ENCODE measurements around the gene SIVA1.

The SIVA1 gene

DNA sequence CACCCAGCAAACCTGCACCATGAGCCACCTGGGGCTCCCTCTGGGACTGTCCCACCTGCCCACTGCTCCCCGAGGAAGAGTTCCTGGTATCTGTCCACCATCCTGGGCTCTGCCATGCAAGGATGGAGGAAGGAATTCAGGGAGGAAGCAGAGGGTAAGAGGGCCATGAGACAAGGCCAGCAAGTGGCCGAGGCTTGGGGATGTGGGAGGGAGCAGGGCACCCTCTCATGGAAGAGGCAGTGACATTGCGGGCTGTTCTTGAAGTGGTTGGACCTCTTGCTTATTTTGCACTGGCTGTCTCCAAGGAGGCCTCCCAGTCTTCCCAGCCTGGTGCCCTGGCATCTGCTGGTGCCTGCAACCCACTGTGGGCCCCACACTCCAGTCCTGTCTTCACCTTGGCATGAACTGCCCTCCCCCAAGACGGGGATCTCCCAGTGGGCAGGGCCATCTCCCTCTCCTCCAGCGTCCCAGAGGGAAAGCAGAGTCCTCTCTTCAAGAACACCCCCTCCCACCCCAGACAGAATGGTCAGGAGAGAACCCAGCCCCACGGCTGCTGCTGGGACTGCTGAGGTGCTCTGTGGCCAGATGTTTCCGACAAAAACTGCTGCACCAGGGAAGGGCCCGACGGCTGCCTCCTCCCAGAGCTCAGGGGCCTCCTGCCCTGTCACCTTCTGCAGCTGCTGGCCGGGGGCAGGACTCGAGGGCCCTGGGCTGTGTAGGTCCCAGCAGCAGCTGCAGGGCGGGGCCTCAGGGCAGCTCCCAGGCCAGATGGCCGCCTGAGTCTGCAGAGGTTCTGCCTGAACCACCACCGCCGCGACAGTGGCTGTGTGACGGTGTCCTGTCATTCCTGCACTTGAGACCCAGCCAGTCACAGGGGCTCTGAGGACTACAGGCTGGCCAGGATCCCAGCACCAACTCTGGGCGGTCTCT lies 44.4 kb downstream of the SIVA1 start:
- no peak for DNase-seq (ENCODE audit: low read depth in 3 of 3)

DNA sequence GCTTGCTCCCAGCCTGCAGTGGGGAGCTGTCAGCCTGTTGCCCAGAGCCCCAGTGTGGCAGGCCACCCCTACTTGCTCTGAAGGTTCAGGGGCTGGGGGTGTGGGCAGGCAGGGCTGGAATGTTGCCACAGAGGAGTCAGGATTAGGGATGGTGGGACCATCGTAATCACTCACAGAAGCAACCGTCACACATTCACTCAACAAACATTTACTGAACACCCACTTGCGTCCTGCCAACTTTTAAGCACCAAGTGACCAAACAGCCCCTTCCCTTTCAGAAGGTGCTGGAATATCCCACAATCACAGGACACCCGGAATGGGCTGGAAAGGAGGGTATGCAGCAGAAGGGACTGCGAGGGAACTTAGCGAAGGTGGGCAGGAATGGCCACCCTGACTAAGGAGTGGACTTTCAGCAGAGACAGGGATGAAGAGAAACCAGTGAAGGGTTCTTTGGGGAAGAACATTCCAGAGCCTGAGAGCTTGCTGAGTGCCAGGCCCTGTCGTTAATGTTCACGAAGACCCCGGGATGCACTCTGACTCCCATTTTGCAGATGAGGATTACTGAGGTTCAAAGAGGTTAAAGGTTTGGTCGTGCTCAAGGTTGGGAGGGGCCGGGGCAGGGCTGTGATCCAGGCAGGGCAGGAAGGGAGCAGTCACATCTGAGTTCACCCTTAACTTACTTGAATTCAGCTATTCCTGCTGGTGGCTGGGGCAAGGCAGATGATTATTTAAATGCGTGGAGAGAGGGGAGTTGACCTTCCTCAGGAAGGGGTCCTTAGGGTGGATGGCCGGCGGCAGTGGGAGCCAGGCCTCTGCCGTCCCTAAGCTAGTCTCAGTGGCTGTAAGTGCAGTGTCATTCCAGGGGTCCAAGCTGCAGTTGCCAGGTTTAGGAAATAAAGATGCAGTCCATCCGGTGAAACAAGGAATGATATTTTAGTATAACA lies 45.6 kb downstream of the SIVA1 start:
- no peak for DNase-seq (ENCODE audit: low read depth in 3 of 3)

DNA sequence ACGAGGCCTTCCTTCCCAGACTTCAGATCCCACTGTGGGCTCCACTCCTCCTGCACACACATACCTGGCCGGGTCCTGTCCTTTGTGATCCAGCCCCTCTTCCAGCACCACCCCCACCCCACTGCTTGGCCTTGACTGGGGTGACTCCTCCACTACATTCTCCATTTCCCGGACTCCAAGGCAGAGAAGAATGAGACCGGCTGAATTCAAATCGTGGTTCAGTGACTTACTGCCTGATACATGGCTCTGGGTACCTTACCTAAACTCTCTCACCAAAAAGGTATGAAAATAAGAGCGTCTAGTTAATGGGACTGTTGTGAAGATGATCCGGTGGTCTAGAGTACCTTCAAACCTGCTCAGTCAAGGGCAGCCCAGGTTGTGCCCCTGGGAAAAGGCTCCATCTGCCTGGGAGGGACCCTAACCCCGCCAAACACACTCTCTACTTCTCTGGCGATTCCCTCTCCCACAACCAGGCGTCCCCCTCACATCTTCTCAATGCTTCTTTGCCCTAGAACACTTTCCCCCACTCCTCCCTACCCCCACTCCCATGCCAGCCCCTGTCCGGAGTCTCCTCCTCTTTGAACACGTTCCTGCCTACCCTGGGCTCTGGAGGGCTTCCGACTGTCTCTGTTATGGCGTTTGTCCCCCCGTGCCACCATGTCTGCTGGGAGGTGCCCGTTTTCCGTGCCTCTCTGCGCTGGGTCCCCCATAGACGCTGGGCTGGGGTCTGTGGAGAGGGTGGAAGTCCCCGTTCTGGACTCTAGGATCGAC lies 46.5 kb downstream of the SIVA1 start:
- no peak for DNase-seq (ENCODE audit: low read depth in 3 of 3)

DNA sequence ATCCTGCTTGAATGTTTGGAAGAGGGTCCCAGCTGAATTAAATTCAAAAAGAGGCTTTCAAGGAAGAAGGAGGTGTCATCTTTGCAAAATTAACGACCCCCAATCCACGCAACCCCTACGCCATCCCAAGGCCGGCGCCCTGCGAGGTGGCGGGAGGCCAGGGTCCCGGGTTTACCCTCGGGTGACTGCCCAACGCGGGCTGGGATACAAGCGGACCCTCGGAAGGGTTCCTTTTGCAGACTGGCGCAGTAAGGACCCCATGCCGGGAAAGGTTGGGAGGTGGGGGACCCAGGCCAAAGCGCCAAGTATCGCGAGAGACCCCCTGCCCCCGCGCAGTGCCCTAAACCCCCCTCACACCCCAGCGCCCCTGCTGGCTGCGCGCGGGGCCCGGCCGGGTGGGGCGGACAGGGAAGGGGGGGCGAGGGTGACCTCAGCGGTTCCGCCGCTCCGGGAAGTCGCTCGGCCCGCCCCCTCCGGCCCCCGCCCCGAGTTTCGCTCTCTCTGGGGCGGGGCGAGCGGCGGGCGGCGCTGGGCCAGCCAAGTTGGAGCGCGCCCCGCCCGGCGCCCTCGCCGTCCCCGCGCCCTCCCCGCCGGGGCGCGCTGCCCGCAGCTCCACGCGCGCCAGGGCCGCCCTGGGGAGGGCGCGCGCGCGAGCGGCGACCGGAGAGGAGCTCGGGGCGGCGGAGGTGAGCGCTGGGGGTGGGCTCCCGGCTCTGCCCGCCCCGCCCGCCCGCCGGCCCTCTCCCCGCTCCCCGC lies 47.2 kb downstream of the SIVA1 start:
- peak; percentile 50 to 79 (median 57) for DNase-seq (ENCODE audit: low read depth in 3 of 3)

DNA sequence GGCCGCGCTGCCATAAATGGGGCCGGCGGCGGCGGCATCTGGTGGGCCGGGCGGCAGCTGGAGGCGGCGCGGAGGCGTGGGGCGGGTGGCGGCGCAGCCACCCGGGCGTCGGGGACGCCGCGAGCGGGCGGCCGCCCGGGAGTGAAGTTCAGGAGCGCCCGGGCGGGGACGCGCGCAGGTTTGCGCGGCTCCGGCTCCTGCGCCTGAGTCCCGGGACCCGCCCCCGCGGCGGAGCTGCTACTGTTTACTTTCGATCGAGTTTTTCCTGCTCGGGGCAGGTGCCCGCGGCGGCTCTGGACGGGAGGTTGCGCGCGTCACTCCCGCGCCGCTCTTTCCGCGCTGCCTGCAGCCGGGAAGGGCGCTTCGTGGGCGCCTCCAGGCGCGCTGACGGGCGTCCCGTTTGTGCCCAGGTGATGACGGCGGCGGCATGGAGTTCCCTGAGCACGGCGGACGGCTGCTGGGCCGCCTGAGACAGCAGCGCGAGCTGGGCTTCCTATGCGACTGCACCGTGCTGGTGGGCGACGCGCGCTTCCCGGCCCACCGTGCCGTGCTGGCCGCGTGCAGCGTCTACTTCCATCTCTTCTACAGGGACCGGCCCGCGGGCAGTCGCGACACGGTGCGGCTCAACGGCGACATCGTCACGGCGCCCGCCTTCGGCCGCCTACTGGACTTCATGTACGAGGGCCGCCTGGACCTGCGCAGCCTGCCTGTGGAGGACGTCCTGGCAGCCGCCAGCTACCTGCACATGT lies 48.0 kb downstream of the SIVA1 start, which contains the start of gene ZBTB42:
Gene ZBTB42 (plus strand): TSS at position 331 of the 749 bp plus-strand sequence. CDS start 97 bp downstream, at position 428.
- DNase-seq (ENCODE audit: low read depth in 3 of 3) = peak in 1 of 3 experiments; percentile 68

- DNase-seq (ENCODE audit: low read depth in 3 of 3) = no peak
Measured at GRCh38 chr14:104801520-104802393, 48.8 kb downstream of the SIVA1 start.

DNA sequence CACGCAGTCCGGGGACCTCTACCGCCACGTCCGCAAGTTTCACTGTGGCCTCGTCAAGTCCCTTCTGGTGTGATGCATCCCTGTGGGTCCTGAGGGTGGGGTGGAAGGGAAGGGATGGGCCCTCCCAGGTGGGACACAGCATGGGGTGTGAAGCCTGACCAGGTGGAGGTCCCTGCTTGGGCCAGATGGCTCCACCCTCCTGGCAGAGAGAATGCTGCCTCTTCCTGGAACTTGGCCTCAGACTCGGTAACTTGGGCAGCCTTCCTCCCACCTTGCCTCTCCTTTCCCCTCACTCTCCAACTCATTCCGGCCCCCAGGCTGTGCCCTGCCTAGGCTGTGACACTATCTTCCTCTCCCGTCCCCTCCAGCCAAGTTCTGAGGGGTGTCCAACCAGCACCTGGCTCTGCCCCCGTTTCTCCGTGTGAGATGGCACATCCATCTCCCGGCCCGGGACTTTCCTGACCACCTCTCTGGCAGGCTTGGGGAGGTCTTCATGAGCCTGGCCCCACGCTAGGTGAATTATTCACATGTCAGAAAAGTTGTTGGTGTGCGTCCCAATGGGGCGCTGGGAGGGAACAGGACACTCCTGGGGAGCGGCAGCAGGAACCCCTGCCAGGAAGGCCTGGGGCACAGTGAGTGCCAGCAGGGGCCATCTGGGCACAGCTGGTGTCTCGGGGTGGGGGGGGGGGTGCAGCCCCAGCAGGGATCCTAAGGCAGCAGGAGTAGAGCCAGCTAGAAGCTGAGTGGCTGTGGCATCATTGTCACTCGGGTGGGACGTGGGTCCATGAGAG lies 49.6 kb downstream of the SIVA1 start:
- DNase-seq (ENCODE audit: low read depth in 3 of 3) = no peak

DNA sequence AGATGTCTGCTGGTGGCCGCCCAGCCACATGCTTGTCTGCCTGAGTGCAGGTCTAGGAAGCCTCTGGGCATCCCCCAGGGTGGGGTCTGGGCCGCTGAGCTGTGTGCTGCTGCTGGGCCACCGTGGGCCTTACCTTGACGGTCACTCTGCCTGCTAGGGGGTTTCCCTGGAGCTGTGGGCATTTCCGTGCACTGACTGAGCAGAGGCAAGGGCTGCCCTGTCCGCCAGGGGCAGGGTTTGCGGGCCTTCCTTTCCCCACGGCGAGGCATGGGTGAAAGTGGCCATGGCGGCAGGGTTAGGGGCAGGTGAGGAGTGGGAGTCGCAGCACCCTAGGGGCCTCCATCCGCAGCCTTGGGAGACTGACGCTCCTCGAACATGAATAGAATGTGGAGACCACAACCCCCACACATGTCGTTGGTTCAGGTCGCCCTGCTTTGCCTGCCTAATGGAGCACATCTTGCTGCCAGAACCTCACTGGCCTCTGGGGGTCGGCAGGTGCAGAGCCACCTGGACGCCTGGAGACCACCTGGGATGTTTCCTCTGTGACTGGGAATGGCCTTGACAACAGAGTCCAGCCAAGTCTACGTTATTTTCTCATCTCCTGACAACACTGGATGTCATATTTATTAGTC lies 50.4 kb downstream of the SIVA1 start:
- no peak for DNase-seq (ENCODE audit: low read depth in 3 of 3)

DNA sequence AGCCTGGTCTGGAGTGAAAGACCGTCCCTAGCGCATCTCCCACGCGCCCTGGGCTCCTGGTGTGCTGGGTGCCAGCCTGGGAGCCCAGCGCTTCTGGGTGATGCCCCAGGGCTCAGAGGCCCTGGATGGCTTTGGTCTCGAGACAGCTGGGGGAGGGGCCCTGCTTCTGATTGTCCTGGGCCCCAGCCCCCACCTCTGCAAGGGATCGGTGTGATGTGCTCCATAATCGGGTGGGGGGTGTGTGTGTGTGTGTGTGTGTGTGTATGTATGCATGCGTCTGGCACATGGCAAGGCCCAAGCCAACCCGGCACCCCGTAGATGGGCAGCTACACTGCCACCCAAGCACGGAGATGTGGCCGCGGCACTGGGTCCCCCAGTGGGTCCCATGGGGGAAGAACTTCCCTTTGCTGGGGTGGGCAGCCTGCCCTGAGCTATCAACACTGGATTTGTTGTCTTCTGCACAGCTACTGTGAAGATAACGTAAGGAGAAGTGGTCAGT lies 51.0 kb downstream of the SIVA1 start:
- no peak for DNase-seq (ENCODE audit: low read depth in 3 of 3)

GRCh38 chr14:104804481-104805325 lies 51.8 kb downstream of the SIVA1 start:
- no peak for DNase-seq (ENCODE audit: low read depth in 3 of 3)

DNA sequence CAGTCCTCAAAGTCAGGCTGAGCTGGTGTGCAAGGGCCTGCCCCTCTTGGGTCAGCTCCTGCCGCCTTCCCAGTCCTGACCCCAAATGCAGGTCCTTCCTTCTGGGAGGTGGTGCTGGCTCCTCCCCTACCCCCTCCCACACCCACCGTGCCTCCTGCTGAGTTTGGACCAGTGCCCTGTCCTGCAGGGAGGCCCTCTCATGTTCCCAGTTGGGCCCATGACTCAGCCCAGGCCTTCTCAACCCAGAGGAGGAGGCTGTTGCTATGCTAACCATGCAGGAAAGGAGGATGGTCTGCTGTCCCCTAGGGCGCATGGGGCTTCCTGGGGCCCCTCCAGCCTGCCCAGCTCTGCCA lies 52.4 kb downstream of the SIVA1 start:
- DNase-seq (ENCODE audit: low read depth in 3 of 3) = no peak

DNA sequence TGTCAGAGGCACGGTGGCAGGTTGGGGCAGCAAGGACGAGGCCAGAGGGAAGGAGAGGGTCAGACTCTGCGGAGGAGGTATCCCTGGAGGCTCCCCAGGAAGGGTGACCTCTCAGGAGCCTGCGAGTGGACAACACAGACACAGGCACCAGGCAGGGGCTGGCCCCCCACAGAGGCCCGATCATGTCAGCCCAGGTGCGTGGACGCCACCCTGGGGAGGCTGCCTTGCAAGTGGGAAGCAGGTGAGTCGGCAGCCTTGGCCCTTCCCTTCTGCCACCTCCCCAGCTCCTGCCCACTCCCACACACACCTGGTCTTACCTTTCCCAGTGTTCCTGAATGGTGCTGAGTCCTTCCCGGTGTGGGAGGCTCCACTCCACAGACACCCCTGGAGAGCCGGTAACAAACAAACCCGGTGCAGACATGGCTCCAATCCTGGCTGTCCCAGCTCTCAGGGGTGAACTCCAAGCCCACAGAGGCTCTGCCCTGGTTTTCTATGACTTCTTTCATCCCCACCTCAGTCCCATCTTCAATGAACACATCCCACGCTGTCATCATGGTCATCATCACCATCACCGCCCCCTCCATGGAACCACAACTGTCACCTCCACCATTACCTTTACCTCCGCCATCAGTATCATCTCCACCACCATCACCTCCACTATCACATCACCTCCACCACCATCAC lies 53.1 kb downstream of the SIVA1 start:
- DNase-seq (ENCODE audit: low read depth in 3 of 3) = no peak

DNA sequence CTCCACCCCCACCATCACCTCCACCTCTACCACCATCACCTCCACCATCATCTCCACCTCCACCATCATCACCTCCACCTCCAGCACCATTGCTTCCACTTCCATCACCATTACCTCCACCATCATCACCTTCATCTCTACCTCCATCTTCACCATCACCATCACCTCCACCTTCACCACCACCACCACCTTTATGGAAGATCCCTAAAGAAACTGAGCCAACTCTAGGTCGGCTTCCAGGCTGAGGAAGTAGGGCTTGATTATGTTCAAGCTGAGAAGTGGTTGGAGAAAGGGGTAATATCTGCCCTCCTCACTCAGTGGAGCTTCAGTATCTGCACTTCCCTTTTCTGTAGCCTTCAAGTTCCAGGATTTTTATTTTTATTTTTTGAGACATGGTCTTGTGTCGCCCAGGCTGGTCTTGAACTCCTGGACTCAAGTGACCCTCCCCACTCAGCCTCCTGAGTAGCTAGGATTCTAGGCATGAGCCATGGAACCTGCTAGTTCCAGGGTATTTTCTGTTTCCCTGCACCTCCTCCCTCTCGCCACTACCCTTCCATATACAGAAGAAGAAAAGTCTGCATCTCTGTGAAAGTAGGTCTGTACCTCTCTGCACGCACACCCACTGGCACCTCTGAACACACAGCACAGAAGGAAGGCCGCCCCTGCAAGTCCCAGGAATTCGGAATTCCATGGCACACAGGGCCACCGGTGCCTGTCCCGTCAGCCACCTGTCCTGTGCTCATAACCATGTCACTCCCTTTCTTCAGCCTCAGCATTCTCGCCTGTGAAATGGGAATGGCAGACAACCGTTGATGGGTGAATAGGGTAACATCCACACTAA lies 53.9 kb downstream of the SIVA1 start:
- no peak for DNase-seq (ENCODE audit: low read depth in 3 of 3)

- no peak for DNase-seq (ENCODE audit: low read depth in 3 of 3)
Measured at GRCh38 chr14:104808456-104808855, 55.5 kb downstream of the SIVA1 start.

Measured in stimulated activated CD4-positive, alpha-beta T cell treated with anti-CD3 and anti-CD28 coated beads, TNF-alpha, amount 100 ng/mL, for 24 hours (primary cell).